K562 (cell line): ENCODE data around the gene MARCKSL1. TPM values are rescaled to one million over a fixed set of nuclear protein-coding genes. Genes with fewer than 3 reads are reported as not detected.

Experiments
- ARHGAP35 ChIP-seq: fragments of 450-650 bp; IDR thresholded peaks from 2 replicates; pipeline ENCODE4 v1.6.1; 2018; ENCODE audit not compliant: partially characterized antibody
- ARID1B ChIP-seq: fragments of 450-650 bp; IDR thresholded peaks from 2 replicates; pipeline ENCODE4 v1.6.1; 2016; ENCODE audit warnings: antibody characterized with exemption, mild to moderate bottlenecking, inconsistent platforms
- ASH1L ChIP-seq: fragments of 450-650 bp; IDR thresholded peaks from 2 replicates; pipeline ENCODE4 v1.6.1; 2018; ENCODE audit warnings: borderline replicate concordance, mild to moderate bottlenecking, low read depth; ENCODE audit not compliant: partially characterized antibody
- DPF2 ChIP-seq: fragments of 450-650 bp; IDR thresholded peaks from 2 replicates; pipeline ENCODE4 v1.6.1; 2016
- ELF4 ChIP-seq: fragments of 450-650 bp; formaldehyde crosslinking; IDR thresholded peaks from 2 replicates; pipeline ENCODE4 v1.4.0; 2022; ENCODE audit warnings: missing genetic modification characterization
- HDAC1 ChIP-seq, 2 experiments: fragments of 450-650 bp; IDR thresholded peaks; 2 replicates each; pipeline ENCODE4 v1.6.1; 2016 to 2017; ENCODE audit warnings: inconsistent platforms in 1 of 2, mild to moderate bottlenecking in 1 of 2, moderate library complexity in 1 of 2
- MECOM ChIP-seq: fragments of 250-450 bp; sonication (Bioruptor Pico); IDR thresholded peaks from 2 replicates; pipeline ENCODE4 v1.8.0; 2022; ENCODE audit warnings: inconsistent platforms
- PTRF ChIP-seq: fragments of 450-650 bp; IDR thresholded peaks from 2 replicates; pipeline ENCODE4 v1.6.1; 2016; ENCODE audit warnings: mild to moderate bottlenecking, missing genetic modification characterization, missing compliant biosample characterization
- SIN3A ChIP-seq, 2 experiments: fragments of 150-350 bp in 1 of 2; IDR thresholded peaks; 2 replicates each; pipeline ENCODE4 v1.6.1; 2011 to 2016; ENCODE audit warnings: borderline replicate concordance in 2 of 2, low read depth in 2 of 2, low read length in 2 of 2, mild to moderate bottlenecking in 2 of 2, moderate library complexity in 2 of 2; ENCODE audit not compliant: control insufficient read depth in 1 of 2
- SMARCE1 ChIP-seq: fragments of 450-650 bp; IDR thresholded peaks from 2 replicates; pipeline ENCODE4 v1.7.1; 2016; ENCODE audit warnings: mild to moderate bottlenecking
- TARDBP ChIP-seq: fragments of 450-650 bp; IDR thresholded peaks from 2 replicates; pipeline ENCODE4 v1.6.1; 2016
- ZKSCAN8 ChIP-seq: fragments of 200-800 bp; sonication (Bioruptor generic); IDR thresholded peaks from 2 replicates; pipeline ENCODE4 v1.6.1; 2016; ENCODE audit warnings: missing genetic modification characterization, missing compliant biosample characterization
- ZNF239 ChIP-seq: fragments of 250-450 bp; sonication (Bioruptor Pico); IDR thresholded peaks from 2 replicates; pipeline ENCODE4 v1.4.0; 2020; ENCODE audit warnings: mild to moderate bottlenecking
- ZNF76 ChIP-seq: fragments of 250-450 bp; sonication (Bioruptor Pico); IDR thresholded peaks from 2 replicates; pipeline ENCODE4 v1.4.0; 2020; ENCODE audit warnings: mild to moderate bottlenecking, moderate library complexity, borderline replicate concordance
- ZNF766 ChIP-seq: fragments of 200-800 bp; sonication (Bioruptor generic); conservative IDR thresholded peaks from 2 replicates; pipeline ENCODE4 v1.6.1; 2016; ENCODE audit warnings: missing genetic modification characterization, missing compliant biosample characterization
- polyA plus RNA-seq, 8 experiments: library from polyadenylated mRNA; depleted of rRNA in 4 of 8; stranded (reverse) in 5 of 8; unstranded in 3 of 8; fragments of >200 nt; fragmentation: Nextera tagmentation in 2 of 8; fragmentation: Illumina TruSeq in 1 of 8; extraction: Ambion mirVana in 2 of 8; extraction: Trizol in 1 of 8; gene quantifications; 2 replicates each; pipeline versions ENCODE4 v1.2.1 to v1.2.3, GENCODE V29; 2011 to 2014; ENCODE audit warnings: inconsistent platforms in 1 of 8, missing spikeins in 1 of 8
- total RNA-seq, 7 experiments: library from RNA; depleted of rRNA in 6 of 7; stranded (reverse); fragments of >200 nt in 6 of 7; fragmentation: Illumina TruSeq in 2 of 7; extraction: Trizol in 2 of 7; gene quantifications; 2 replicates each; pipeline versions ENCODE4 v1.2.1 to v1.2.3, GENCODE V29; 2011 to 2021; ENCODE audit warnings: low replicate concordance in 1 of 7
- TF ChIP-seq, protein P1 (sequence below): fragments of 250-450 bp; sonication (Bioruptor Pico); IDR thresholded peaks from 2 replicates; pipeline ENCODE4 v1.5.0; 2020; ENCODE audit warnings: mild to moderate bottlenecking, borderline replicate concordance
- TF ChIP-seq, protein P2 (sequence below): sonication (generic); formaldehyde crosslinking; IDR thresholded peaks from 2 replicates; pipeline ENCODE4 v1.8.0; 2022; ENCODE audit warnings: mild to moderate bottlenecking, low read depth, missing genetic modification reagents
- TF ChIP-seq, protein P3 (sequence below): fragments of 450-650 bp; formaldehyde crosslinking; IDR thresholded peaks from 2 replicates; pipeline ENCODE4 v1.4.0; 2020; ENCODE audit warnings: mild to moderate bottlenecking, moderate library complexity
- TF ChIP-seq, protein P4 (sequence below): fragments of 250-450 bp; sonication (Bioruptor Pico); IDR thresholded peaks from 2 replicates; pipeline ENCODE4 v1.9.0; 2021; ENCODE audit warnings: mild to moderate bottlenecking, inconsistent platforms
- TF ChIP-seq, protein P5 (sequence below): fragments of 450-650 bp; IDR thresholded peaks from 2 replicates; pipeline ENCODE4 v1.6.1; 2016; ENCODE audit warnings: missing biosample characterization, missing genetic modification characterization

Gene MARCKSL1
- total and polyA plus RNA-seq, 9 of the 15 experiments (the other 6 are each of a cell fraction or from before 2014, with no cell fraction given) = 14.7 to 325 (median 155) TPM

DNA sequence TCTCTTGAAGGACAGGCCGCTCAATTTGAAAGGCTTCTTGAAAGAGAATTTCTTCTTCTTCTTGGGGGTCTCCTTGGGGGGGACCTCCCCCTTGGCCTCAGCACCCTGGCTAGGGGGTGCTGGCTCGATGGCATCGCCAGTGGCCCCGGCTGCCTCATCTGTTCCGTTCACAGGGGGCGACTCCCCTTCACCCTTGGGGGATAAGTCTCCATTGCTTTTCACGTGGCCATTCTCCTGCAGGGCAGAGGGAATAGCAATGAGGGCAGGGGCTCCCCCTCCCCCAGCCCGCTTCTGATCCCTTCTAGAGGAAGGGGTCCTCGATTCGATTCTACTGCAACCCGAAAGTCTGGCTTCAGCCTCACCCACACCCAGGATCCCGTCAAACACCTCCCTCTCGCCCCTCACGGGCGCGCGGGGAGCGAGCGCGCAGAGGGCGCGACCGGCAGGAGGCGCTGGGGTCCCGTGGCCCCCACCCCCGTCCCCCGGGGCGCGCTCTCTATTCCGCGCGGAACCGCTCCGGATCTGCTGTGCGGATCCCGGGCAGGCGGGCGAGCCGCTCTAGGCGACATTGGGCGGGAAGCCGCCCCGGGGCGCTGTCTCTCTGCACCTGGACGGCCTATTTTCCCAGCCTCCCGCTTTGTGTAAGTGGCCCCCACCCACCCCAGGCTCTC lies 1.0 kb downstream of the MARCKSL1 start (continued):
- TF ChIP-seq ARID1B (no peak), ZNF766 (CRISPR knock-in tag) (peak; percentile 76), ASH1L (no peak), HDAC1 (IDR thresholded peaks at IDR 0.05) (peak in 1 of 2 experiments; percentile 85; a peak in 2 of 4 replicates), ELF4 (CRISPR knock-in tag) (no peak), PTRF (no peak), DPF2 (peak; percentile 14; the same call in 1 of the 2 replicates), MECOM (CRISPR knock-in tag) (no peak), ZNF76 (CRISPR knock-in tag) (no peak), ZNF239 (CRISPR knock-in tag) (no peak), TARDBP (peak; percentile 85; the same call in 1 of the 2 replicates), ARHGAP35 (peak; percentile 55), SIN3A (IDR thresholded peaks at IDR 0.05; ENCODE audit: borderline replicate concordance in 2 of 2, control insufficient read depth in 1 of 2, low read depth in 2 of 2, low read length in 2 of 2) (peak; percentile 71 to 86; a peak in 2 of 4 replicates), ZKSCAN8 (CRISPR knock-in tag) (no peak), SMARCE1 (no peak)
- TF ChIP-seq, protein P1, sequence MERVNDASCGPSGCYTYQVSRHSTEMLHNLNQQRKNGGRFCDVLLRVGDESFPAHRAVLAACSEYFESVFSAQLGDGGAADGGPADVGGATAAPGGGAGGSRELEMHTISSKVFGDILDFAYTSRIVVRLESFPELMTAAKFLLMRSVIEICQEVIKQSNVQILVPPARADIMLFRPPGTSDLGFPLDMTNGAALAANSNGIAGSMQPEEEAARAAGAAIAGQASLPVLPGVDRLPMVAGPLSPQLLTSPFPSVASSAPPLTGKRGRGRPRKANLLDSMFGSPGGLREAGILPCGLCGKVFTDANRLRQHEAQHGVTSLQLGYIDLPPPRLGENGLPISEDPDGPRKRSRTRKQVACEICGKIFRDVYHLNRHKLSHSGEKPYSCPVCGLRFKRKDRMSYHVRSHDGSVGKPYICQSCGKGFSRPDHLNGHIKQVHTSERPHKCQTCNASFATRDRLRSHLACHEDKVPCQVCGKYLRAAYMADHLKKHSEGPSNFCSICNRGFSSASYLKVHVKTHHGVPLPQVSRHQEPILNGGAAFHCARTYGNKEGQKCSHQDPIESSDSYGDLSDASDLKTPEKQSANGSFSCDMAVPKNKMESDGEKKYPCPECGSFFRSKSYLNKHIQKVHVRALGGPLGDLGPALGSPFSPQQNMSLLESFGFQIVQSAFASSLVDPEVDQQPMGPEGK (CRISPR knock-in tag) = no peak
- TF ChIP-seq, protein P2, sequence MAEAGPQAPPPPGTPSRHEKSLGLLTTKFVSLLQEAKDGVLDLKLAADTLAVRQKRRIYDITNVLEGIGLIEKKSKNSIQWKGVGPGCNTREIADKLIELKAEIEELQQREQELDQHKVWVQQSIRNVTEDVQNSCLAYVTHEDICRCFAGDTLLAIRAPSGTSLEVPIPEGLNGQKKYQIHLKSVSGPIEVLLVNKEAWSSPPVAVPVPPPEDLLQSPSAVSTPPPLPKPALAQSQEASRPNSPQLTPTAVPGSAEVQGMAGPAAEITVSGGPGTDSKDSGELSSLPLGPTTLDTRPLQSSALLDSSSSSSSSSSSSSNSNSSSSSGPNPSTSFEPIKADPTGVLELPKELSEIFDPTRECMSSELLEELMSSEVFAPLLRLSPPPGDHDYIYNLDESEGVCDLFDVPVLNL = peak; percentile 61; the same call in 1 of the 2 replicates
- TF ChIP-seq, protein P3, sequence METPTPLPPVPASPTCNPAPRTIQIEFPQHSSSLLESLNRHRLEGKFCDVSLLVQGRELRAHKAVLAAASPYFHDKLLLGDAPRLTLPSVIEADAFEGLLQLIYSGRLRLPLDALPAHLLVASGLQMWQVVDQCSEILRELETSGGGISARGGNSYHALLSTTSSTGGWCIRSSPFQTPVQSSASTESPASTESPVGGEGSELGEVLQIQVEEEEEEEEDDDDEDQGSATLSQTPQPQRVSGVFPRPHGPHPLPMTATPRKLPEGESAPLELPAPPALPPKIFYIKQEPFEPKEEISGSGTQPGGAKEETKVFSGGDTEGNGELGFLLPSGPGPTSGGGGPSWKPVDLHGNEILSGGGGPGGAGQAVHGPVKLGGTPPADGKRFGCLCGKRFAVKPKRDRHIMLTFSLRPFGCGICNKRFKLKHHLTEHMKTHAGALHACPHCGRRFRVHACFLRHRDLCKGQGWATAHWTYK = peak; percentile 71
- TF ChIP-seq, protein P4, sequence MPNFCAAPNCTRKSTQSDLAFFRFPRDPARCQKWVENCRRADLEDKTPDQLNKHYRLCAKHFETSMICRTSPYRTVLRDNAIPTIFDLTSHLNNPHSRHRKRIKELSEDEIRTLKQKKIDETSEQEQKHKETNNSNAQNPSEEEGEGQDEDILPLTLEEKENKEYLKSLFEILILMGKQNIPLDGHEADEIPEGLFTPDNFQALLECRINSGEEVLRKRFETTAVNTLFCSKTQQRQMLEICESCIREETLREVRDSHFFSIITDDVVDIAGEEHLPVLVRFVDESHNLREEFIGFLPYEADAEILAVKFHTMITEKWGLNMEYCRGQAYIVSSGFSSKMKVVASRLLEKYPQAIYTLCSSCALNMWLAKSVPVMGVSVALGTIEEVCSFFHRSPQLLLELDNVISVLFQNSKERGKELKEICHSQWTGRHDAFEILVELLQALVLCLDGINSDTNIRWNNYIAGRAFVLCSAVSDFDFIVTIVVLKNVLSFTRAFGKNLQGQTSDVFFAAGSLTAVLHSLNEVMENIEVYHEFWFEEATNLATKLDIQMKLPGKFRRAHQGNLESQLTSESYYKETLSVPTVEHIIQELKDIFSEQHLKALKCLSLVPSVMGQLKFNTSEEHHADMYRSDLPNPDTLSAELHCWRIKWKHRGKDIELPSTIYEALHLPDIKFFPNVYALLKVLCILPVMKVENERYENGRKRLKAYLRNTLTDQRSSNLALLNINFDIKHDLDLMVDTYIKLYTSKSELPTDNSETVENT (CRISPR knock-in tag) = peak; percentile 27
- TF ChIP-seq, protein P5, sequence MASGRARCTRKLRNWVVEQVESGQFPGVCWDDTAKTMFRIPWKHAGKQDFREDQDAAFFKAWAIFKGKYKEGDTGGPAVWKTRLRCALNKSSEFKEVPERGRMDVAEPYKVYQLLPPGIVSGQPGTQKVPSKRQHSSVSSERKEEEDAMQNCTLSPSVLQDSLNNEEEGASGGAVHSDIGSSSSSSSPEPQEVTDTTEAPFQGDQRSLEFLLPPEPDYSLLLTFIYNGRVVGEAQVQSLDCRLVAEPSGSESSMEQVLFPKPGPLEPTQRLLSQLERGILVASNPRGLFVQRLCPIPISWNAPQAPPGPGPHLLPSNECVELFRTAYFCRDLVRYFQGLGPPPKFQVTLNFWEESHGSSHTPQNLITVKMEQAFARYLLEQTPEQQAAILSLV (tag) = no peak
